ENCODE measurements around the gene MRPL37.
A peak's percentile ranks its signal among the peaks of the same experiment; 100 is the strongest.

MRPL37 gene

DNA sequence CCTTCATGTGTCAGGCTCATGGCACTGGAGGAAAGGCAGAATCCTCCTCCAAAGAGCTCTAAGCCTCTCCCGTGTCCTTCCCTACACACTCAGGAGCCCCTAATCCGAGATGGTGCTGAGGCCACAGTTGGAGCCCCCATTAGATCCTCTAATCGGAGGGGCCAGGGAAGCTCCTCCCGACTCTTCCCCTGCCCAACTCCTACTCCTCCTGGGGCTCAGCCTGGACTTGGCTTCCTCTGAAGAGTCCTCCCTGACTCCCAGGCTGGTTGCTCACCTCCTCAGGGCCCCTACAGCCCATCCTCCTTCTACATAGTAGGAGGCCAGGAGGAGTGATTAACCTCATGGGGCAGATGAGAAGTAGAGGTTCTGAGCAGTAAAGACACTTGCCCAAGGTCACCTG is 25.9 kb upstream of the MRPL37 start:
- no peak overlapping the region for H3K27ac ChIP-seq (ENCODE audit: low read length)
- H3K9me3 ChIP-seq (ENCODE audit: insufficient read depth, low read depth, low read length): no peaks in the 10 kb centered on the region
- no peak overlapping the region for H3K4me3 ChIP-seq (ENCODE audit: low read length)
- H3K36me3 ChIP-seq (ENCODE audit: insufficient read depth, low read depth, low read length): peaks cover under 1% of the 10 kb centered on the region; the same call in 1 of the 2 replicates
- no peaks in the 10 kb centered on the region for H3K4me1 ChIP-seq (ENCODE audit: insufficient read depth, low read length)
- no peak overlapping the region for H3K9ac ChIP-seq (ENCODE audit: low read depth, low read length)
- no peaks in the 10 kb centered on the region for H3K27me3 ChIP-seq (ENCODE audit: insufficient read depth, low read length)

DNA sequence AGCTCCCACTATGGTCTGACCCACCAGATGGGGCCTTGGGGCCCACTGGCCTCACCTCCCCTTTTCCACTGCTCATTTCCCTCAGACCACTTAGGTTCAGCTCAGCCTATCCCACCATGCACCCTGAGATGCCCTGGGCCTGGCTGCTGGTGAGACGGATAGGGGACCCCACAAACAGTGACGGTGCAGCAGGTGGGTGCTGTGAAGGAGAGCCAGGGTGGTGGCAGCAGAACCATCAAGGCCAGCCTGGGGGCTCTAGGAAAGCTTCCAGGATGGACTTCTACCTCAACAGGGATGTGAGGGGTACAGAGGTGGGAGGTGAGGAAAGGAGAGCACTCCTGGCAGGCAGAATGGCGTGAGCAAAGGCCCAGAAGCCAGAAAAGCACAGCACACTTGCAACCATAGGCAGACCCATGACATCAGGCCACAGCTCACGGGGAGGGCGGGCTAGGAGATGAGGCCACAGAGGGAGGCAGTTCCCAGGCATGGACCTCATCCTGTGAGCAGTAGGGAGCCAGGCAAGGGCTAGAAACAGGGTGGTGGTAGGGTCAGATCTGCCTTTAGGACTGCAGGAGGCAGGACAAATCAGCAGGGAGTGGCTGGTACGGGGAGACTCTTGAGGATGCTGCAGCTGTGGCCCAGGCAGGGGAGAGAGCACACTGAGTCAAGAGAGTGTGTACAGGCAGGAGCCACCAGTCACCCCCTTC is 23.2 kb upstream of the MRPL37 start:
- H3K27me3 ChIP-seq (ENCODE audit: insufficient read depth, low read length): no peaks in the 10 kb centered on the region
- no peaks in the 10 kb centered on the region for H3K4me1 ChIP-seq (ENCODE audit: insufficient read depth, low read length)
- no peak overlapping the region for H3K27ac ChIP-seq (ENCODE audit: low read length)
- H3K9me3 ChIP-seq (ENCODE audit: insufficient read depth, low read depth, low read length): no peaks in the 10 kb centered on the region; the same call in 1 of the 2 replicates
- H3K9ac ChIP-seq (ENCODE audit: low read depth, low read length): no peak overlapping the region
- H3K4me3 ChIP-seq (ENCODE audit: low read length): no peak overlapping the region
- H3K36me3 ChIP-seq (ENCODE audit: insufficient read depth, low read depth, low read length): peaks cover 5% of the 10 kb centered on the region; the same call in 1 of the 2 replicates

DNA sequence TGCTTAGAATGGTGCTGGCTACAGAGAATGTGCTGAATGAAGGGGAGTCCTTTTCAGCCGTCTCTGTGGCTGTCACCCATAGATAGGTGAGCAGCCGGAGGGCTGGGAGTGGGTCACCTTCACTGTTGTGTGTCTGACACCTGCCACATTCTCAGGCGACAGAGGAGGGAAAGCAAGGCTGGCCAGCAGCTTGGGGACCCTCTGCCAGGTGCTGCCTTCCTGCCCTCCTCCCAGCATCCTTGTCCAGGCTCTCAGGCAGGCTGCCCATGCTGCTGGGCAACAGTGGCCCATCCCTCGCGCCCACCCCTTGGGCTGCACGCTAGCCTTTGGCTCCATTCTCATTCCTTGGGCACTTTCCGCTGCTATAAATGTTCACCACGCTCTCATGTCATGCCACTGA is 22.2 kb upstream of the MRPL37 start:
- Histone ChIP-seq H3K9me3 (ENCODE audit: insufficient read depth, low read depth, low read length) (no peaks in the 10 kb centered on the region; the same call in 1 of the 2 replicates), H3K36me3 (ENCODE audit: insufficient read depth, low read depth, low read length) (peaks cover 5% of the 10 kb centered on the region; the same call in 1 of the 2 replicates), H3K4me1 (ENCODE audit: insufficient read depth, low read length) (no peaks in the 10 kb centered on the region), H3K9ac (ENCODE audit: low read depth, low read length) (no peak overlapping the region), H3K27me3 (ENCODE audit: insufficient read depth, low read length) (no peaks in the 10 kb centered on the region), H3K4me3 (ENCODE audit: low read length) (no peak overlapping the region), H3K27ac (ENCODE audit: low read length) (no peak overlapping the region)

DNA sequence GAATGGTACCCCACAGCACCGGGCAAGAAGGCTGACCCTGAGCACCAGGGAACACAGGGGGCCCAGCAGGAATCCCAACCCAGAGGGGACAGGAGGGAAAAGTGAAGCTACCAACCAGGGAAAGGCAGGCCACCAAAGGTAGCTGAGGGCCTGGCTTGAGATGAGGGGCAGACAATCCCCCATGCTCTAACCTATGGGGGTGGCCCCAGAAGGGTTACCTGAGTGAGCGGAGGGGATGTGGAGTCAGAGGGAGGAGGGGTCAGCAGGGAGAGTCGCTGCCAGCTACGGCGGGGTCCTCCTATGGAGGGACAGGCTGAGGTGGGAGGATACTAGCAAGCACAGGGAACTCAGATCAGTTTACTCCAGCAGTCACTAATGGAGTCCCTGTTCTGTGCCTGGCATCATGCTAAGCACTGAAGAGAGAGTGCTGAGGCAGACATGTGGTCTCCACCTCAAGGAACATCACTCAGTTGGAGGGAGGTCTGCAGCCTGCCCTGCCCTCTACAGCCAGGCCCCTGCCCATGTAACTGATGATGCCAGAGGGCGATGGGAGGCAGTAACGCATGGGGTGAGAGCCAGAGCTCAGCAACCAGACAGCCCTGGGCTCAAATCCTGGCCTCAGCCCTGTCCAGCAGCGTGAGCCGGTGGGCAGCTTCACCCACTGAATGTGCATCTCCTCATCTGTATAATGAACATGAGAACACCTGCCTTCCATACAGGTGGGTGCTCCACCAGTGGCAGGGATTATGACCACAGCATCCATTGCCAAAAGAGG is 21.5 kb upstream of the MRPL37 start:
- Histone ChIP-seq H3K36me3 (ENCODE audit: insufficient read depth, low read depth, low read length) (peaks cover 5% of the 10 kb centered on the region; the same call in 1 of the 2 replicates), H3K4me1 (ENCODE audit: insufficient read depth, low read length) (no peaks in the 10 kb centered on the region), H3K9ac (ENCODE audit: low read depth, low read length) (no peak overlapping the region), H3K4me3 (ENCODE audit: low read length) (no peak overlapping the region), H3K27me3 (ENCODE audit: insufficient read depth, low read length) (no peaks in the 10 kb centered on the region), H3K27ac (ENCODE audit: low read length) (no peak overlapping the region), H3K9me3 (ENCODE audit: insufficient read depth, low read depth, low read length) (no peaks in the 10 kb centered on the region; the same call in 1 of the 2 replicates)

GRCh38 chr1:54180701-54181360 is 19.1 kb upstream of the MRPL37 start:
- no peaks in the 10 kb centered on the region for H3K27me3 ChIP-seq (ENCODE audit: insufficient read depth, low read length)
- H3K36me3 ChIP-seq (ENCODE audit: insufficient read depth, low read depth, low read length): peaks cover 5% of the 10 kb centered on the region; the same call in 1 of the 2 replicates
- H3K4me1 ChIP-seq (ENCODE audit: insufficient read depth, low read length): no peaks in the 10 kb centered on the region
- H3K9me3 ChIP-seq (ENCODE audit: insufficient read depth, low read depth, low read length): no peaks in the 10 kb centered on the region; the same call in 1 of the 2 replicates
- H3K9ac ChIP-seq (ENCODE audit: low read depth, low read length): no peak overlapping the region
- H3K4me3 ChIP-seq (ENCODE audit: low read length): no peak overlapping the region
- H3K27ac ChIP-seq (ENCODE audit: low read length): no peak overlapping the region

DNA sequence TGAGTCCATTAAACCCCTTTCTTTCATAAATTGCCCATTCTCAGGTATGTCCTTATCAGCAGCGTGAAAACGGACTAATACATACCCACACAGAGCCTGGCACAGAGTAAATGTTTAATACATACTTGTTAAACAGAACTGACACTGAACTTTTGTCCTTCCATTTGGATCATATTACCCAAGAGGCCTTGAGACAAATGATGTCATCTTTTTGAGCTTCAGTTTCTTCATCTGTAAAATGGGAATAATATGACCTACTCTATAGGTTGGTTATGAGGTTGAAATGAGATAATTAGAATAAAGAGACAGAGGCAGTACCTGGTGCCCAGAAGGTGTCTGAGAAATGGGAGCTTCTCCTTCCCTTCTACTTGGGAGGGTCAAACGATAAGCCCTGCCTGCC is 13.9 kb upstream of the MRPL37 start:
- Histone ChIP-seq H3K27me3 (ENCODE audit: insufficient read depth, low read length) (no peaks in the 10 kb centered on the region), H3K4me3 (ENCODE audit: low read length) (no peak overlapping the region), H3K9ac (ENCODE audit: low read depth, low read length) (no peak overlapping the region), H3K27ac (ENCODE audit: low read length) (no peak overlapping the region), H3K36me3 (ENCODE audit: insufficient read depth, low read depth, low read length) (peaks cover 6% of the 10 kb centered on the region; the same call in 1 of the 2 replicates), H3K9me3 (ENCODE audit: insufficient read depth, low read depth, low read length) (no peaks in the 10 kb centered on the region), H3K4me1 (ENCODE audit: insufficient read depth, low read length) (no peaks in the 10 kb centered on the region)

DNA sequence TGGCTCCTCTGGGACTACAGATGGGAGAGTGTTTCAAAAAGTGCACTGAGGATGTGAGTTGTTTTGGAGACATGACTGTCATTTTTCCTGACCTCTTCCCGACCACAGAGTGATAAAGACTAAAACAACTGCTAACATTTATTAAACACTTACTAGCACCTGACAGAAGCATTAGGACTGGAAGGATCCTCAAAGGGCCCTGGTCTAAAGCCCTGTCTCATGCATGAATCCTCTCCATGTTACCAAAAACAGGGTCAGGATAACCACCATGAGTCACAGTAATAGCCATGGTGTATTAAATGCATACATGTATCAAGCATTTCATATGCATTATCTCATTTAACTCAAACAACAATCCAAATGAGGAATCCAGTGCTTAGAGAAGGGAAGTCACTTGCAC is 11.7 kb upstream of the MRPL37 start:
- Histone ChIP-seq H3K27me3 (ENCODE audit: insufficient read depth, low read length) (no peaks in the 10 kb centered on the region), H3K9ac (ENCODE audit: low read depth, low read length) (no peak overlapping the region), H3K4me1 (ENCODE audit: insufficient read depth, low read length) (no peaks in the 10 kb centered on the region), H3K36me3 (ENCODE audit: insufficient read depth, low read depth, low read length) (peaks cover 10% of the 10 kb centered on the region), H3K27ac (ENCODE audit: low read length) (no peak overlapping the region), H3K4me3 (ENCODE audit: low read length) (no peak overlapping the region), H3K9me3 (ENCODE audit: insufficient read depth, low read depth, low read length) (no peaks in the 10 kb centered on the region)

- no peak overlapping the region for H3K4me3 ChIP-seq (ENCODE audit: low read length)
- H3K27me3 ChIP-seq (ENCODE audit: insufficient read depth, low read length): no peaks in the 10 kb centered on the region
- H3K9ac ChIP-seq (ENCODE audit: low read depth, low read length): no peak overlapping the region
- H3K36me3 ChIP-seq (ENCODE audit: insufficient read depth, low read depth, low read length): peaks cover 22% of the 10 kb centered on the region
- no peaks in the 10 kb centered on the region for H3K9me3 ChIP-seq (ENCODE audit: insufficient read depth, low read depth, low read length)
- no peak overlapping the region for H3K27ac ChIP-seq (ENCODE audit: low read length)
- no peaks in the 10 kb centered on the region for H3K4me1 ChIP-seq (ENCODE audit: insufficient read depth, low read length)
Observed at GRCh38 chr1:54190526-54190925, 9.4 kb upstream of the MRPL37 start.

GRCh38 chr1:54191525-54191924 is 8.4 kb upstream of the MRPL37 start:
- Histone ChIP-seq H3K9me3 (ENCODE audit: insufficient read depth, low read depth, low read length) (no peaks in the 10 kb centered on the region), H3K9ac (ENCODE audit: low read depth, low read length) (no peak overlapping the region), H3K27me3 (ENCODE audit: insufficient read depth, low read length) (no peaks in the 10 kb centered on the region), H3K27ac (ENCODE audit: low read length) (no peak overlapping the region), H3K36me3 (ENCODE audit: insufficient read depth, low read depth, low read length) (peaks cover 22% of the 10 kb centered on the region), H3K4me1 (ENCODE audit: insufficient read depth, low read length) (no peaks in the 10 kb centered on the region), H3K4me3 (ENCODE audit: low read length) (no peak overlapping the region)

DNA sequence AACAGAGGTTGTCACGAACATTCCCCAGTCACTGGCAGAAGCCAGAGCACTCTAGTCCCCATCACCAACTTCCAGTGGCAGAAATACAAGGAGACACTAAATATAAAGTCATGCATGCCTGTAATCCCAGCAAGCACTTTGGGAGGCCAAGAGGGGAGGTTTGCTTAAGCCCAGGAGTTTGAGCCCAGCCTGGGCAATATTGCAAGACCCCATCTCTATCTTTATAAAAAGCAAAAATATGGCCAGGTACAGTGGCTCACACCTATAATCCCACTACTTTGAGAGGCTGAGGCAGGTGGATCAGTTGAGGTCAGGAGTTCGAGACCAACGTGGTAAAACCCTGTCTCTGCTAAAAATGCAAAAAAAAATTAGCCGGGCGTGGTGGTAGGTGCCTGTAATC is 6.5 kb upstream of the MRPL37 start:
- H3K27ac ChIP-seq (ENCODE audit: low read length): no peak overlapping the region
- H3K36me3 ChIP-seq (ENCODE audit: insufficient read depth, low read depth, low read length): peaks cover 22% of the 10 kb centered on the region
- no peaks in the 10 kb centered on the region for H3K27me3 ChIP-seq (ENCODE audit: insufficient read depth, low read length)
- H3K9ac ChIP-seq (ENCODE audit: low read depth, low read length): no peak overlapping the region
- no peak overlapping the region for H3K4me3 ChIP-seq (ENCODE audit: low read length)
- no peaks in the 10 kb centered on the region for H3K4me1 ChIP-seq (ENCODE audit: insufficient read depth, low read length)
- no peaks in the 10 kb centered on the region for H3K9me3 ChIP-seq (ENCODE audit: insufficient read depth, low read depth, low read length)

DNA sequence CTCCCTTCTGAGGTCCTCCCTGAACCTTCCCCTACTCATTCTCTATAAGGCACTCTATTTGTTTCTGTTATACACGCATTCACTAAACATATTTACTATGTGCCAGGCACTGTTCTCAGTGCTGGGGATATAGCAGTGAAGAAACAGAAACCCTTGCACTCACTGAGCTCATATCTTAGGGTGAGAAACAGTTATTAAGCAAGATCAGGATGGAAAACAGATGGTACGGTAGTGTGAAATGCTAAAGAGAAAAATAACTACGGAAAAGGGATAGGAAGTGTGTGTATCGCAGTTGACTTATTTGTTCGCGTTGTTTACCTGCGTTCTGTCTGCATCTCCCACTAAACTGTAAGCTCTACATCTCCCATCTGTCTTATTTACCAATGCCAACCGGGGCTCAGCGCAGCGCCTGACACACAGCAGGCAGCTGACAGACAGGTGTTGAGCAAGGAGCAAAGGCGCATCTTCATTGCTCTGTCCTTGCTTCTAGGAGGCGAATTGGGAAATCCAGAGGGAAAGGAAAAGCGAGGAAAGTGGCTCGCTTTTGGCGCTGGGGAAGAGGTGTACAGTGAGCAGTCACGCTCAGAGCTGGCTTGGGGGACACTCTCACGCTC is 709 bp upstream of the MRPL37 start:
- H3K9me3 ChIP-seq (ENCODE audit: insufficient read depth, low read depth, low read length): no peaks in the 10 kb centered on the region
- H3K27ac ChIP-seq (ENCODE audit: low read length): no peak overlapping the region
- peaks cover 6% of the 10 kb centered on the region; the same call in 1 of the 2 replicates for H3K4me1 ChIP-seq (ENCODE audit: insufficient read depth, low read length)
- H3K4me3 ChIP-seq (ENCODE audit: low read length): peak overlapping the region; percentile 95
- H3K9ac ChIP-seq (ENCODE audit: low read depth, low read length): peak overlapping the region; percentile 87
- peaks cover 21% of the 10 kb centered on the region for H3K36me3 ChIP-seq (ENCODE audit: insufficient read depth, low read depth, low read length)
- no peaks in the 10 kb centered on the region for H3K27me3 ChIP-seq (ENCODE audit: insufficient read depth, low read length)
